ENCODE results near the gene LIX1. TPM values are rescaled to one million over a fixed set of nuclear protein-coding genes. Genes with fewer than 3 reads are reported as not detected.

Gene LIX1
- total and polyA plus RNA-seq, 2 of the 8 experiments (the other 6 are each of a cell fraction or from before 2014, with no cell fraction given) = 0.26 to 0.45 TPM

GRCh38 chr5:97106216-97106581, 36.2 kb downstream of the LIX1 start:
- Histone ChIP-seq H4K20me1 (replicated peaks in 1 of 2; ENCODE audit: control insufficient read depth in 1 of 2, insufficient read depth in 2 of 2, low read length in 2 of 2) (no peaks in the 10 kb centered on the region), H3K4ac (replicated peaks; ENCODE audit: insufficient read length, low read depth, low read length) (no peak overlapping the region), H3K4me1 (replicated peaks in 1 of 4; ENCODE audit: control insufficient read depth in 3 of 4, insufficient read depth in 4 of 4, low read length in 3 of 4) (peaks cover 0 to 9% (median 6%) of the 10 kb centered on the region in 4 experiments; a peak in 4 of 7 replicates), H2BK15ac (ENCODE audit: low read length) (no peak overlapping the region), H3K27me3 (replicated peaks in 1 of 4; ENCODE audit: control insufficient read depth in 3 of 4, extremely low read depth in 1 of 4, insufficient read depth in 3 of 4, low read length in 3 of 4) (no peaks in the 10 kb centered on the region), H3K18ac (ENCODE audit: extremely low read depth, low read length) (no peak overlapping the region), H2BK120ac (replicated peaks; ENCODE audit: low read depth, low read length) (no peak overlapping the region), H3K27ac (ENCODE audit: low read depth, low read length) (no peak overlapping the region), H3K14ac (ENCODE audit: insufficient read length) (no peak overlapping the region), H3K36me3 (ENCODE audit: control insufficient read depth in 2 of 4, insufficient read depth in 4 of 4, low read length in 3 of 4) (no peaks in the 10 kb centered on the region; a peak in 1 of 8 replicates), H3K79me2 (ENCODE audit: control insufficient read depth in 1 of 2, insufficient read depth in 2 of 2, low read length in 2 of 2) (no peaks in the 10 kb centered on the region), H3K23me2 (ENCODE audit: low read depth, low read length) (no peaks in the 10 kb centered on the region), H4K8ac (ENCODE audit: extremely low read depth, insufficient read depth, low read length) (no peak overlapping the region), H3K9ac (replicated peaks in 1 of 4; ENCODE audit: extremely low read depth in 1 of 4, low read depth in 3 of 4, low read length in 3 of 4) (no peak overlapping the region), H2BK12ac (ENCODE audit: low read depth, low read length) (no peak overlapping the region), H2BK20ac (ENCODE audit: low read length) (no peak overlapping the region), H3K56ac (replicated peaks; ENCODE audit: insufficient read length, low read depth, low read length) (no peak overlapping the region), H3K23ac (ENCODE audit: insufficient read length) (no peak overlapping the region), H2AK5ac (ENCODE audit: low read depth, low read length) (no peak overlapping the region), H2BK5ac (ENCODE audit: low read depth, low read length) (no peak overlapping the region), H3K79me1 (ENCODE audit: low read depth, low read length) (no peaks in the 10 kb centered on the region), H3K4me2 (ENCODE audit: insufficient read depth in 1 of 2, low read depth in 2 of 2, low read length in 2 of 2) (no peak overlapping the region), H4K91ac (replicated peaks; ENCODE audit: insufficient read length, low read length) (no peak overlapping the region), H4K5ac (ENCODE audit: insufficient read length, low read depth, low read length) (no peak overlapping the region), H3K4me3 (ENCODE audit: extremely low read depth in 1 of 4, insufficient read depth in 2 of 4, low read depth in 3 of 4, low read length in 4 of 4) (no peak overlapping the region), H3K9me3 (ENCODE audit: insufficient read depth in 2 of 2, low read depth in 1 of 2, low read length in 1 of 2) (no peaks in the 10 kb centered on the region), H2AFZ (ENCODE audit: low read length) (no peak overlapping the region)
- POLR2A ChIA-PET (ENCODE audit: partially characterized antibody) = no interaction called here
- TF ChIP-seq SIN3A (conservative IDR thresholded peaks at IDR 0.05 in 1 of 2, IDR thresholded peaks at IDR 0.05 in 1 of 2; ENCODE audit: low read depth in 1 of 2, low read length in 2 of 2) = no peak
- TF ChIP-seq CBX5 (IDR thresholded peaks at IDR 0.05; ENCODE audit: low read depth, low read length) = no peak
- no peak for TF ChIP-seq JUN (IDR thresholded peaks at IDR 0.05; ENCODE audit: low read depth, low read length)
- no peak for TF ChIP-seq BACH1 (IDR thresholded peaks at IDR 0.05; ENCODE audit: low read length)
- no peak for TF ChIP-seq TBP (IDR thresholded peaks at IDR 0.05; ENCODE audit: low read depth, low read length)
- FAIRE-seq = no peak
- CTCF ChIA-PET (ENCODE audit: partially characterized antibody) = interaction anchor here (0.5 to 2.4 kb wide), 4 partner anchors 36 to 237 kb away, joined by 3 to 8 read pairs (median 4); partner anchors contain the start of gene LIX1
- 87% methylated on average over 2 of the region's 2 CpGs; no CpG with 5 or more reads in 1 of the 2 experiments for WGBS, 2 experiments (ENCODE audit: extremely low coverage in 1 of 2, insufficient coverage in 1 of 2, insufficient read length in 1 of 2, insufficient replicate concordance in 2 of 2, low coverage in 1 of 2, low lambda C conversion rate in 2 of 2, missing lambda C conversion rate in 1 of 2)
- DNase-seq (ENCODE audit: low read depth in 1 of 2, low spot score in 2 of 2) = no peak
